GM12864 (cell line): Measurements from ENCODE around the gene EIF2AK2.

ENCODE experiments used
- DNase-seq: peaks from one replicate; pipeline ENCODE4 v3.0.0-alpha.2; 2011; ENCODE audit warnings: low read depth
- H3K4me3 ChIP-seq: 2 replicates; pipeline ENCODE4 v1.5.1; 2011; ENCODE audit warnings: mild to moderate bottlenecking, low read depth, low read length, control low read depth
- TF ChIP-seq, protein P1 (sequence below): IDR thresholded peaks from 2 replicates; pipeline ENCODE4 v1.5.1; 2011; ENCODE audit warnings: low read depth, mild to moderate bottlenecking, moderate library complexity, low read length, control low read depth, inconsistent platforms; ENCODE audit errors: missing control alignments

Gene EIF2AK2

DNA sequence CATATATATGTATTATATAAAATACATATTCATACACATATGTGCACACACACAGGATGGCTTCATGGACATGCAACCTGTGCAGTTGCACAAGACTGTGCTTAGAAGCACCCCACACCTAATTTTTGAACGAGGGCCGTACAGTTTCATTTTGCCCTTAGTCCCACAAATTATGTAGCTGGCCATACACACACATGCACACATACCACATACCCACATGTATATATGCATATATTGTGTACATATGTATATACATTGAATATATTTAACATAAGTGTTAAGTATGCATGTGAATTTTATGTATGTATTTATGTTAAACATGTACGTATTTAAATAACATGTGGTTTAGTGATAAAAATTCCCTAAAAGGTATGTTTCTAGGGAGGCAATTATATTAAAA is 54.2 kb downstream of the EIF2AK2 start:
- H3K4me3 ChIP-seq = no peak overlapping the region
- no peak for DNase-seq
- TF ChIP-seq, protein P1, sequence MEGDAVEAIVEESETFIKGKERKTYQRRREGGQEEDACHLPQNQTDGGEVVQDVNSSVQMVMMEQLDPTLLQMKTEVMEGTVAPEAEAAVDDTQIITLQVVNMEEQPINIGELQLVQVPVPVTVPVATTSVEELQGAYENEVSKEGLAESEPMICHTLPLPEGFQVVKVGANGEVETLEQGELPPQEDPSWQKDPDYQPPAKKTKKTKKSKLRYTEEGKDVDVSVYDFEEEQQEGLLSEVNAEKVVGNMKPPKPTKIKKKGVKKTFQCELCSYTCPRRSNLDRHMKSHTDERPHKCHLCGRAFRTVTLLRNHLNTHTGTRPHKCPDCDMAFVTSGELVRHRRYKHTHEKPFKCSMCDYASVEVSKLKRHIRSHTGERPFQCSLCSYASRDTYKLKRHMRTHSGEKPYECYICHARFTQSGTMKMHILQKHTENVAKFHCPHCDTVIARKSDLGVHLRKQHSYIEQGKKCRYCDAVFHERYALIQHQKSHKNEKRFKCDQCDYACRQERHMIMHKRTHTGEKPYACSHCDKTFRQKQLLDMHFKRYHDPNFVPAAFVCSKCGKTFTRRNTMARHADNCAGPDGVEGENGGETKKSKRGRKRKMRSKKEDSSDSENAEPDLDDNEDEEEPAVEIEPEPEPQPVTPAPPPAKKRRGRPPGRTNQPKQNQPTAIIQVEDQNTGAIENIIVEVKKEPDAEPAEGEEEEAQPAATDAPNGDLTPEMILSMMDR = no peak

DNA sequence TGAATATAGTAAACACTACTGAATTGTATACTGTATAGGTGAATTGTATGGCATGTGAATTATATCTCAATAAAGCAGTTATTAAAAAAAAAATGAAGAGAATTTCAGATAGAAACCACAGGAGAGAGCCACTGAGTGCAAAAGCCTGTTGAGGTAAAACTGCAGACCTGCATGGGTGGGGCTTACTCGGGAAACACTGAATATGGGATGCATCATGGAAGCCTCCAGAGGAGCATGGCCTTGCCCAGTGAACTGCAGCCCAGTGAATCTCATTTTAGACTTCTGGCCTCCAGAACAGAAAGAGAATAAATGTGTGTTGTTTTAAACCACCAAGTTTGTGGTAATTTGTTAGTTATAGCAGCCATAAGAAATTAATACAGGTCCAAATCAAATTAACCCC is 56.7 kb downstream of the EIF2AK2 start:
- H3K4me3 ChIP-seq = no peak overlapping the region
- DNase-seq = no peak
- TF ChIP-seq, protein P1 = no peak

DNA sequence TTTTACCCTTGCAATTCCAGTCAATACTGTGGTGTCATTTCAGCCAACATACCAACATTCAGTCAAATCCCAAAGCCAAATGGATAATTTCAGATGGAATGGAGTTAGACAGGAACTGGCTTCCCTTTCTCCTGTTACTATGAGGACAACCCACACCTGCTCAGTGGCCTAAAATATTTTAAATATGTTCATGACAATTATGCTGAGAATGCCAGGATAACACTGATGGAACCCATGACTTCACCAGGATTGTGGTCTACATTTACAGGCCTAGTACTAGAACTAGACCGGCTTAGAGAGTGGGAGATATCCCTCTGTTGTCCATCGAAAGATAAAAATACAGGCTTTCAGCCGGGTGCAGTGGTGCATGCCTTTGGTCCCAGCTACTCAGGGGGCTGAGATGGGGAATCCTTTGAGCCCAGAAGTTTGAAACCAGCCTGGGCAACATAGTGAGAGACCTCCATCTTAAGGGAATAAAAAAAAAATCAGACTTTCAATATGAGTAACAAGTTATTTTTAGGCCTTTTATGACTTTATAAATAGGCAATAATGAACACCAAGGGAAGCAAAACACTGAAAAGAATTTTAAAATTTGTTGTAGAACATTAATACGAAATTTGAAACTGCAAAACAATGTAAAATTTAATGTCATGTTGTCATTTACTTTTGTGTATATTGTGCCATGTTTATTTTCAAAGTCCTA is 58.2 kb downstream of the EIF2AK2 start:
- TF ChIP-seq, protein P1 = no peak

DNA sequence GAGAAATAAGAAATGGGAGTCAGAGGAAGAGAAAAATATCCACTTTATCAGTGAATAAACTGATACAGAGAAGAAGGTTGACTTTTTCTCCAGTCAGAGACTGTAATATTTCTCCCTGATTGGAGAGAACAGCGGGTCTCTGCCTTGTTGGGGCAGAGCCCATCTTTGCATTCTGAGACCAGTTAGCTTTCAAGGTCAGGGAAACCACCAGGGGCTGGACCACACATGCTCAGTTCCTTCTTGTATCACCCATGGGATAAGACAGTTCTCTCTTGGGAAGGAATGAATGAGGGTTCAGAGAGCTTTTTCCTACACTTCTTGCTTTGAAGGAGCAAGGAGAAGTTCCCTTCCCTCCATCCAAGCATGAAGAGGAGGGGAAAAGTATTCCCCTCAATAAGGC is 60.2 kb downstream of the EIF2AK2 start:
- TF ChIP-seq, protein P1 = no peak
- no peak for DNase-seq
- no peak overlapping the region for H3K4me3 ChIP-seq

More for the DNA sequence above, 58.2 kb downstream of the EIF2AK2 start:
- DNase-seq = no peak
- no peak overlapping the region for H3K4me3 ChIP-seq

DNA sequence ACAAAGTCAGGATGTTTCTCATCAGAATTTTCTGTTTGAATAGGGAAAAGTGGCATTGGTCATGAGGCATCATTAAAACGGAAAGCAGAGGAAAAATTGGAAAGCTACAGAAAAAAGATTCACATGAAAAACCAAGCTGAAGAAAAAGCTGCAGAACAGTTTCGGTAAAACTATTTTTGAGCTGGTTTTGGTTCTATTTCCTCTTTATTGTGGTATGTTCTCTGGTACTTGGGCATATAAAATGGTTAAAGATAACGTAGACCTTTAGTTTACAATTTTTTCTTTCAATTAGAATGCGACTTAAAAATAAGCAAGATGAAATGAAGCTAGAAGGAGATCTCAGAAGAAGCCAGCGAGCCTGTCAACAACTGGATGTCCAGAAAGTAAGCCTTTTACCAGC is 64.9 kb downstream of the EIF2AK2 start:
- TF ChIP-seq, protein P1 = no peak
- no peak overlapping the region; the same call in 1 of the 2 replicates for H3K4me3 ChIP-seq
- DNase-seq = peak; percentile 51

DNA sequence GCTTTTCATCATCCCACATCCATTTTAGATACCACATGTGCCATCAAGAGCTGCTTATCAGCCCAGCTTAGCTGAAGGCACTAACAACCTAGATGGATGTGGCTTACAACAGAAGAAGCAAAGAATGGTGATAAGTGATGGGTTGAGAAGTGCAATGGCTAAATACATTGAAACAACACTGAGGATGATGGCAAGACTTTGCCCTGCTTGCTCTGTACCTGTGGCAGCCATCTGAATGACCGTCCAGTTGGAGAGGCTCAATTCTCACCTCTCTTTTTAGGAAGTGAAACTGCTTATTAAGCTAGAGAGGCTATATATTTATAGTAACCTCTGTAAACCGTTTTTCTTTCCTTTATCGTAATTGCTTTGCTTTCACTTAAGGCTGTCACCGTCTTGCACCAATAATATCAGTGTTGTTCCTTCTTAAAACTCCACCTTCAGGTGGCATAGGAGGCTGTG is 66.7 kb downstream of the EIF2AK2 start:
- TF ChIP-seq, protein P1 = no peak
- H3K4me3 ChIP-seq = no peak overlapping the region

DNA sequence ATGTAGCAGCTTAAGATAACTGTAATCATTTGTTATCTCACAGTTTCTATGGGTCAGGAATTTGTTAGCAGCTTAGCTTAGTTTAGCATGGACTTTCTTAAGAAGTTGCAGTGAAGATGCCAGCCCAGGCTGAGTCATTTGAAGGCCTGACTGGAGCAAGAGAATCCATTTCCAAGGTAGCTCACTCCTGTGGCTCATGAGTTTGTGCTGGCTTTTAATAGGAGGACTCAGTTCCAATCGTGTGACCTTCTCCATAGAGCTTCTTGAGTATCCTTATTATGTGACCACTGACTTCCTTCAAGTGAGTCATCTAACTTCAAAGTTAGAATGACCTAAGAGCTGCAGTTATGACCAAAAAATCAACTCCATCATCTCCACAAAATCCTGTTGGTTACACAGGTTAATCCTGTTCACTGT is 71.0 kb downstream of the EIF2AK2 start:
- DNase-seq = no peak
- TF ChIP-seq, protein P1 = no peak
- H3K4me3 ChIP-seq = no peak overlapping the region; the same call in 1 of the 2 replicates

More for the DNA sequence above, 66.7 kb downstream of the EIF2AK2 start:
- DNase-seq = peak; percentile 79
